ENCODE results near the gene BTC. TPM values are rescaled to one million over a fixed set of nuclear protein-coding genes. Genes with fewer than 3 reads are reported as not detected.
"Not testable (repeated sequence)": the region's sequence is repeated elsewhere in the genome, so short reads cannot be mapped to it uniquely, and the experiment has no call there.

The BTC gene
- polyA plus RNA-seq, 1 donor from 2014 or later: not detected

DNA sequence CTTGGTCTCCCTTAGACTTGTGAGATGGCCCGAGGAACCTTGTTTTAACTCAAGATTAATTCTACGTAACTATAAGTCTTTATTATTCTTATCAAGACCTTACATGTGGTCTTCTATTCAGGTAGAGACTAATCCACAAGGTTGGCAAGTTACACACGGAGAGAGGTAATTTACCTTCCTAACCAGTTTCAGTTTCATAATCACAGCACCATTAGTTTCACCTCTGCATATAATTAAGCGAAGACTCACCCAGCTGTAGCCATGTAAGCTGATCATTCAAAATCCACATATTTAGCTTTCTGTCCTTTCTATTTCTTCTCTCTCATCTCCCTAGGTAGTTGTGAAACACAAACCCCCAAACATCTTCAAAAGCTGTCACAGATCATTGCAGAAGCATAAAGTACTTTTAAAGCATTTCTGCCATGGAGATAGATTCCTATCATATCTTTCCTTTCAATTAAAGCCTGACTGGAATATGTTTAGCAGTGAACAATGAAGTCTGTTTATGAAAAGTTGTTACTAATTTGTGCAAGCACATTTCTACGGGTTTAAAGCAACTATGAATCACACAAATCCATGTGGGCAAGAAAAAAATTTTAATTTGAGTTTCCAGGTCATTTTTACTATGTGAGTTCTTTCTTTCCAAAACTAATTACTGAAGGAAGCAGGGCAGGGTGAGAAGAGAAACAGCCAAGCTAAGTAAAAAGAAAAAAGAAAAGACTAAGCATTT is 78.5 kb downstream of the BTC start:
- no peak overlapping the region for H2AFZ ChIP-seq (ENCODE audit: low read depth, low read length)
- no peak overlapping the region for H3K27ac ChIP-seq (ENCODE audit: low read length)
- TF ChIP-seq REST (IDR thresholded peaks at IDR 0.05; ENCODE audit: borderline replicate concordance): no peak
- TF ChIP-seq RAD21 (conservative IDR thresholded peaks at IDR 0.05): no peak
- no peak for TF ChIP-seq EZH2 (IDR thresholded peaks at IDR 0.05; ENCODE audit: borderline replicate concordance, insufficient read depth, low read length, poor library complexity, severe bottlenecking)
- no peak for TF ChIP-seq EP300 (conservative IDR thresholded peaks at IDR 0.05; ENCODE audit: poor library complexity, severe bottlenecking)
- no peak for TF ChIP-seq TAF1 (IDR thresholded peaks at IDR 0.05; ENCODE audit: low read depth)
- TF ChIP-seq MXI1 (conservative IDR thresholded peaks at IDR 0.05; ENCODE audit: poor library complexity, severe bottlenecking): no peak
- TF ChIP-seq, protein P1, sequence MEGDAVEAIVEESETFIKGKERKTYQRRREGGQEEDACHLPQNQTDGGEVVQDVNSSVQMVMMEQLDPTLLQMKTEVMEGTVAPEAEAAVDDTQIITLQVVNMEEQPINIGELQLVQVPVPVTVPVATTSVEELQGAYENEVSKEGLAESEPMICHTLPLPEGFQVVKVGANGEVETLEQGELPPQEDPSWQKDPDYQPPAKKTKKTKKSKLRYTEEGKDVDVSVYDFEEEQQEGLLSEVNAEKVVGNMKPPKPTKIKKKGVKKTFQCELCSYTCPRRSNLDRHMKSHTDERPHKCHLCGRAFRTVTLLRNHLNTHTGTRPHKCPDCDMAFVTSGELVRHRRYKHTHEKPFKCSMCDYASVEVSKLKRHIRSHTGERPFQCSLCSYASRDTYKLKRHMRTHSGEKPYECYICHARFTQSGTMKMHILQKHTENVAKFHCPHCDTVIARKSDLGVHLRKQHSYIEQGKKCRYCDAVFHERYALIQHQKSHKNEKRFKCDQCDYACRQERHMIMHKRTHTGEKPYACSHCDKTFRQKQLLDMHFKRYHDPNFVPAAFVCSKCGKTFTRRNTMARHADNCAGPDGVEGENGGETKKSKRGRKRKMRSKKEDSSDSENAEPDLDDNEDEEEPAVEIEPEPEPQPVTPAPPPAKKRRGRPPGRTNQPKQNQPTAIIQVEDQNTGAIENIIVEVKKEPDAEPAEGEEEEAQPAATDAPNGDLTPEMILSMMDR (IDR thresholded peaks at IDR 0.05; ENCODE audit: poor library complexity, severe bottlenecking): no peak
- TF ChIP-seq SMC3 (conservative IDR thresholded peaks at IDR 0.05; ENCODE audit: poor library complexity): no peak
- no peak for TF ChIP-seq POLR2AphosphoS5 (IDR thresholded peaks at IDR 0.05)
- H4K20me1 ChIP-seq (ENCODE audit: insufficient read depth): no peaks in the 10 kb centered on the region
- H3K4me3 ChIP-seq (ENCODE audit: low read length): no peak overlapping the region
- H3K9me2 ChIP-seq (ENCODE audit: insufficient read depth, low read length): no peaks in the 10 kb centered on the region
- H3K4me2 ChIP-seq (ENCODE audit: low read length): no peak overlapping the region
- H3K36me3 ChIP-seq (ENCODE audit: insufficient read depth, low read length): no peaks in the 10 kb centered on the region
- no peaks in the 10 kb centered on the region for H3F3A ChIP-seq (ENCODE audit: insufficient read depth, low read length, poor library complexity, severe bottlenecking)
- no peaks in the 10 kb centered on the region for H3K79me2 ChIP-seq (replicated peaks; ENCODE audit: insufficient read depth, low read length)
- no peaks in the 10 kb centered on the region for H3K9me3 ChIP-seq (ENCODE audit: low read length)
- H3K27me3 ChIP-seq (ENCODE audit: insufficient read depth, low read depth, low read length): no peaks in the 10 kb centered on the region
- H3K9ac ChIP-seq (ENCODE audit: low read length): no peak overlapping the region

DNA sequence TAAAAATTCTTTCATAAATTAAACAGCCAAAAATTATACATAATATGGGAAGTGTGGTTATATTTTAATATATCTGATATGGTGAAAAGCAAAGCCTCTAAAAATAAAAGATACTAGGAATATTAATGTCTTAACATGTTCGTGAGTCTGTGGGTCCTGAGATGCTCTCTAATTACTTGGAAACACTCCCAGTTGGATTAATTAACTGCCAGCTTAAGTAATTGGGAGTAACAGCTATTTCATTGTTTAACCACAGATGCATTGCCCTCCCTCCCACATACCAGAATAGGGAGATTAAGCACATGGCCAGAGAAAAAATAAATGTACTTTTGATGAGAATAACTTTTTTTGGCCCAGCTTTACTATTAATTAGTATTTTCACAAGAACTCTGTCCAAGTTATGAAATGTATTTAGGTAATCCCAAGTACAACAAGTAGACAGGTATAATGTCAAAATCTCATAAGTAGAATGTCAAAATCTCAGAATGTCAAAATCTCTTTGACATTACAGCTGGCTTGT is 79.7 kb downstream of the BTC start:
- Histone ChIP-seq H3K79me2 (replicated peaks; ENCODE audit: insufficient read depth, low read length) (no peaks in the 10 kb centered on the region), H3K4me3 (ENCODE audit: low read length) (no peak overlapping the region), H3K9me3 (ENCODE audit: low read length) (no peaks in the 10 kb centered on the region), H3F3A (ENCODE audit: insufficient read depth, low read length, poor library complexity, severe bottlenecking) (no peaks in the 10 kb centered on the region), H3K4me2 (ENCODE audit: low read length) (no peak overlapping the region), H2AFZ (ENCODE audit: low read depth, low read length) (no peak overlapping the region), H3K36me3 (ENCODE audit: insufficient read depth, low read length) (no peaks in the 10 kb centered on the region), H3K9ac (ENCODE audit: low read length) (no peak overlapping the region), H3K9me2 (ENCODE audit: insufficient read depth, low read length) (no peaks in the 10 kb centered on the region), H4K20me1 (ENCODE audit: insufficient read depth) (no peaks in the 10 kb centered on the region), H3K27me3 (ENCODE audit: insufficient read depth, low read depth, low read length) (no peaks in the 10 kb centered on the region), H3K27ac (ENCODE audit: low read length) (no peak overlapping the region)
- TF ChIP-seq MXI1 (conservative IDR thresholded peaks at IDR 0.05; ENCODE audit: poor library complexity, severe bottlenecking) (no peak), REST (IDR thresholded peaks at IDR 0.05; ENCODE audit: borderline replicate concordance) (no peak), POLR2AphosphoS5 (IDR thresholded peaks at IDR 0.05) (no peak), RAD21 (conservative IDR thresholded peaks at IDR 0.05) (no peak), EZH2 (IDR thresholded peaks at IDR 0.05; ENCODE audit: borderline replicate concordance, insufficient read depth, low read length, poor library complexity, severe bottlenecking) (no peak), EP300 (conservative IDR thresholded peaks at IDR 0.05; ENCODE audit: poor library complexity, severe bottlenecking) (no peak), TAF1 (IDR thresholded peaks at IDR 0.05; ENCODE audit: low read depth) (no peak), SMC3 (conservative IDR thresholded peaks at IDR 0.05; ENCODE audit: poor library complexity) (no peak)
- TF ChIP-seq, protein P1 (IDR thresholded peaks at IDR 0.05; ENCODE audit: poor library complexity, severe bottlenecking): no peak

- not testable (repeated sequence) for H3K36me3 ChIP-seq (ENCODE audit: insufficient read depth, low read length); H3F3A ChIP-seq (ENCODE audit: insufficient read depth, low read length, poor library complexity, severe bottlenecking); H3K4me3 ChIP-seq (ENCODE audit: low read length); H3K27me3 ChIP-seq (ENCODE audit: insufficient read depth, low read depth, low read length); H3K79me2 ChIP-seq (replicated peaks; ENCODE audit: insufficient read depth, low read length); H3K9me3 ChIP-seq (ENCODE audit: low read length); H3K9me2 ChIP-seq (ENCODE audit: insufficient read depth, low read length); H3K9ac ChIP-seq (ENCODE audit: low read length); H4K20me1 ChIP-seq (ENCODE audit: insufficient read depth); H3K4me2 ChIP-seq (ENCODE audit: low read length); H3K27ac ChIP-seq (ENCODE audit: low read length); H2AFZ ChIP-seq (ENCODE audit: low read depth, low read length)
Measured at GRCh38 chr4:74708135-74708534, 86.2 kb downstream of the BTC start.

Data from neural cell (in vitro differentiated cells).